NOMO-1 treated with DMSO at 0.1 percent for 48 hours (cell line): ENCODE measurements around the gene CCDC97.
"Not testable (repeated sequence)": the region's sequence is repeated elsewhere in the genome, so short reads cannot be mapped to it uniquely, and the experiment has no call there.

Experiments used
- DNase-seq: peaks from one replicate; lab custom pipeline; 2025; ENCODE audit not compliant: unreplicated experiment; lab: John Stamatoyannopoulos, UW

Gene CCDC97

DNA sequence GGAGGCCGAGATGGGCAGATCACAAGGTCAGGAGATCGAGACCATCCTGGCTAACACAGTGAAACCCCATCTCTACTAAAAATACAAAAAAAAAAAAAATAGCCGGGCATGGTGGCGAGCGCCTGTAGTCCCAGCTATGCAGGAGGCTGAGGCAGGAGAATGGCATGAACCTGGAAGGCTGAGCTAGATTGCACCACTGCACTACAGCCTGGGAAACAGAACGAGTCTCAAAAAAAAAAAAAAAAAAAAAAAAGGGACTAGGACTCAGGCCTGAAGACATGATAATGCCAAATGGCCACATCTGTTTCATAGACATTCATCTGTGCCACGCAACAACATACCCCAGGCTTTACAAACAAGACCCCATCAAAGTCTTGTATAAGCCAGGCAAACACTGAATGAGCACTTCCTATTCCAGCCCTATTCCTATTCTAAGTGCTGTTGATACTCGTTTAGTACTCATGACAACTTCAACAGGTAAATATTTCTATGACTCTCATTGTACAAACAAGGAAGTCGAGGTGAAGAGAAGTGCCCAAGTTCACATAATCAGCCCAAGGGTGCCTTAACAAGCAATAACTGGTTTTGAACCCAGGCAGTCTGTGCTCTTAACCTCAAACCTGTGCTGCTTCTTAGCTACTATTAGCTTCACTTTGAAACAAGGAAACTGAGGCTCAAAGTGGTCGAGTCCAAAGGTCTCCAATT lies 52.3 kb downstream of the CCDC97 start:
- DNase-seq, result no peak

DNA sequence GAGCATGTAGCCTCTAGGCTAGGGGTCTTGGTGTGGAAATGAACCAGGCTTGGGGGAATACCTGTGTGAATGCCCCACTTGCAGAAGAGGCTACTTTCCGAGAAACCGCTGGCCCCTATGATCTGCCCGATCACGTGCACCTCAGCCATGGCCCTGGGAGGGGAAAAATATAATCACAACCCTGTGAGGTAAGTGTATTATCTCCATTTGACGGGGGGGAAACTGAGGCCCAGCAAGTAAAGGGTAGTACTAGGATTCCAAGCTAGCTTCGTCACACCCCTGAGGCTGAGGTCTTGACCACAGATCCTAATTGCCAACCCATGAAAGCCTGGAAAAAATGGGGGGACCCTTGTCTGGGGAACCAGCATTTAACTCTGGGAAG lies 53.4 kb downstream of the CCDC97 start:
- DNase-seq, result no peak

DNA sequence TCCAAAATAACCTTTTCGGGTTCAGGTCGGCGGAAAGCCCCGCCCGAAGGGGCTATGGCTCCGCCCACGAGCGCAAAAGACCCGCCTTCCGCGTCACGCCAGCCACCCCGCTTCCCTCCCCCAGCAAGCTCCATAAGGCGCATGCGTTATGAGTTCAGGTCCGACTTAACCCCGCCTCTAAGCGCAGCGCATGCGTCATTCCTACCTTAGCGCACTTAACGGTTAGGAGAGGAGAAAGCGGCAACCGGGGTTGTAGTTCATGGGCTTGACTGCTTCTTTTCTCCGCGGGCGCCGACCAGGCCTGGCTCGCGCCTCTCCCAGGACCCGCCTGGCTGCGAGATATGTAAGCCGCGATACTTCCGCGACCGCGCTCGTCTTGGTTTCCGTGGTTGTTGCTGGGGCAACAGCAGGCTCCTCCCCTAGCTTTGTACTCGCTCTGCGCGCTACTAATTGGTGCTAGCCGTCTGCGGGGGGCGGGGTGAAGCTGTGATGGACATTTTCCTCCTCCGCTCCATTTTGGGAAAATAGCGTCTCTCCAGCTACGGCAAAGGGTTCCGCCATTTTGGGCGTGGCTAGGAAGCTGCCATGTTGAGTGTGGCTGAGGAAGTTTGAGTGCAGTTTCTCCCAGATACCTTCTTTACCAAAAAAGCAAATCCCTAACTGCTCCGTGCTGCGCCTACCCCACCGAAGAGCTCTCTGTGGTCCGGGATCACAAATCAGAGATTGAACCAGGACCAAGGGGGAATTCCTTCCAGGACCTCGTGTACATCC lies 54.0 kb downstream of the CCDC97 start, which contains the start of gene B9D2:
Gene B9D2, minus strand, starts transcription at position 397 of the 771 bp plus-strand sequence. CDS start 630 bp downstream, outside the sequence.
- DNase-seq, result peak; percentile 98

DNA sequence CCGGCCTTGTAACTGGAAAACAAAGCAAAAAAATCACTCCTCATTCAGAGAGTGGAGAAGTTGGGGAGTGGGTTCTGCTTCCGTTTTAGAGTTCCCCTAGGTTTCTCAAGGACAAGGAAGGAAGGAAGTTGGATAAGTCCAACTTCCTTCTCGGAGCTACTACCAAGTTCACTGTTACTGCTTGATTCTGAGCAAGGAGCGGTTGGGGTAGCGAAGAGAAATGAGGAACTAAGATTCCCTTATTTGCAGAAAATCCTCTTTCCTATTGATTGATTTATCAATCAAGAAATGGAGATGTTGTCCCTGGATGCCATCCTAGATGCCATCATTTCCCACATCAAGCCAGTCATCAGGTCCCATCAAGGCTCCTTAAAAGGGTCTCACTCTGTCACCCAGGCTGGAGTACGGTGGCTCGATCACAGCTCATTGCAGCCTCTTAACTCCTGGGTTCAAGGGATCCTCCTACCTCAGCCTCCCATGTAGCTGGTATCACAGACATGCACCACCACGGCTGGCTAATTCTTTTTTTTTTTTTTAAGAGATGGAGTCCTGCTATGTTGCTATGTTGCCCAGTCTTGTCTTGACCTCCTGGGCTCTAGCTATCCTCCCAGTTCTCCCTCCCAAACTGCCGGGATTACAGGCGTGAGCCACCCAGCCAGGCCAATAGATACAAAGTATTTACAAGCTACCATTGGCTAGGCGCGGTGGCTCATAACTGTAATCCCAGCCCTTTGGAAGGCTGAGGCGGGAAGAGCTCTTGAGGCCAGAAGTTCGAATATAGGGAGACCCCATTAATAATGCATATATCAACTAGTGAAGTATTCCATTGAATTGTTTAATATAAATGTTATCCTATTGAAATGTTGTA lies 54.8 kb downstream of the CCDC97 start:
- DNase-seq, result peak; percentile 71

DNA sequence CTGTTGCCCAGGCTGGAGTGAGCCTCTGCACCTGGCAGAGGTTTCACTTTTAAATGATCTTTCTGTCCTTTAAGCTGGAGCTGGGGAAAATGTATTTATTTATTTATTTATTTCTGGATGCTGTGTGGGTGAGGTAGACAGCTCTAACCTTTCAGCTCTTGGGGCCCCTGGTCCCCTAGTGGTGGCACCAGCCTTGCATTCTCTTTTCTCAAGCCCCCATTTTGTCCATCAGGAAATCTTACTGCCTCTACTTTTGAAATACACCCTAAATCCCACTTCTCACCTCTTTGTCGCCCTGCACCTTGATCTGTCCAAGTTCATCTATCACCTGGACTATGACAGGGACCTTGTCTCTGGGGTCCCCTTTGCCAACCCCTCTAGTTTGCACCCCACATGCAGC lies 56.1 kb downstream of the CCDC97 start:
- no peak for DNase-seq

DNA sequence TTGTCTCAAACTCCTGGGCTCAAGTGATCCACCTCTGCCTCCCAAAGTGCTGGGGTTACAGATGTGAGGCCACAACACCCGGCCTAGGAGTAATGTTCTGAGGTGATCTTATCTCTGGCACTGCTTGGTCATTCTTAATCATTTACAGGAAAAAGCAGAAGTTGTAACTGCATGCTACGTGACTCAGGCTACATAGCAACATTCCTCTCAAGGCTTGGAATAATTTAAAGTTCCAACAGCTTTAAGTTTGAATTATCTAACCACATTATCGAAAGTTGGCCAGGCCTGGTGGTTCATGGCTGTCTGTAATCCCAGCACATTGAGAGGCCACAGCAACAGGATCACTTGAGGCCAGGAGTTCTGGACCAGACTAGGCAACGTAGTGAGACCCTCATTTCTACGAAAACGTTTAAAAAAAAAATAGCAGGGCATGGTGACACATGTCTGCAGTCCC lies 57.9 kb downstream of the CCDC97 start:
- DNase-seq, result peak; percentile 74

DNA sequence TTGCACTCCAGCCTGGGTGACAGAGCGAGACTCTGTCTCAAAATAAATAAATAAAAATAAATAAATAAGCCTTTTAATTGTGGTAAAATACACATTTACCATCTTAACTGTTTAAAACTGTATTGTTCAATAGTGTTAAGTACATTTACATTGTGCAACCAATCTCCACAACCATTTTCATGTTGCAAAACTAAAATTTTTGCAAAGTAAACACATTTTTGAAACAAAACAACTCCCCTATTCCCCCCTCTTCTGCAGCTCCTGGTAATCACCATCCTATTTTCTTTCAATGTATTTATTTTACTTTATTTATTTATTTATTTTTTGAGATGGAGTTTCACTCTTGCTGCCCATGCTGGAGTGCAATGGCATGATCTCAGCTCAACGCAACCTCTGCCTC lies 59.8 kb downstream of the CCDC97 start:
- no peak for DNase-seq

DNA sequence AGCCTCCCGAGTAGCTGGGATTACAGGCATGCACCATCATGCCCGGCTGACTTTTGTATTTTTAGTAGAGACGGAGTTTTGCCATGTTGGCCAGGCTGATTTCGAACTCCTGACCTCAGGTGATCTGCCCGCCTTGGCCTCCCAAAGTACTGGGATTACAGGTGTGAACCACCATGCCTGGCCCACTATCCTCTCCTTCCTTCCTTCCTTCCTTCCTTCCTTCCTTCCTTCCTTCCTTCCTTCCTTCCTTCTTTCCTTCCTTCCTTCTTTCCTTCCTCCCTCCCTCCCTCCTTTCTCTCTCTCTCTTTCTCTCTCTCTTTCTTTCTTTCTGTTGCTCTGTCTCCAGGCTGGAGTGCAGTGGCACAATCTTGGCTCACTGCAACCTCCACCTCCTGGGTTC lies 61.1 kb downstream of the CCDC97 start:
- DNase-seq, result not testable (repeated sequence)

DNA sequence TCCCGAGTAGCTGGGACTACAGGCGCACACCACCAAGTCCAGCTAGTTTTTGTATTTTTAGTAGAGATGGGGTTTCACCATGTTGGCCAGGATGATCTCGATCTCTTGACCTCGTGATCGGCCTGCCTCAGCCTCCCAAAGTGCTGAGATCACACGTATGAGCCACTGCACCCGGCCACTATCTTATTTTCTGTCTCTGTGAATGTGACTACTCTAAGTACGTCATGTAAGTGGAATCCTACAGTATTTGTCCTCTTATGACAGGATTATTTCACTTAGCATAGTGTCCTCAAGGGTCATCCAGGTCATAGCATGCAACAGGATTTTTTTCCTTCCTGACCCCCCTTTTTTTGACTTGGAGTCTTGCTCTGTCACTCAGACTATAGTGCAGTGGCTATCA lies 61.6 kb downstream of the CCDC97 start:
- no peak for DNase-seq

DNA sequence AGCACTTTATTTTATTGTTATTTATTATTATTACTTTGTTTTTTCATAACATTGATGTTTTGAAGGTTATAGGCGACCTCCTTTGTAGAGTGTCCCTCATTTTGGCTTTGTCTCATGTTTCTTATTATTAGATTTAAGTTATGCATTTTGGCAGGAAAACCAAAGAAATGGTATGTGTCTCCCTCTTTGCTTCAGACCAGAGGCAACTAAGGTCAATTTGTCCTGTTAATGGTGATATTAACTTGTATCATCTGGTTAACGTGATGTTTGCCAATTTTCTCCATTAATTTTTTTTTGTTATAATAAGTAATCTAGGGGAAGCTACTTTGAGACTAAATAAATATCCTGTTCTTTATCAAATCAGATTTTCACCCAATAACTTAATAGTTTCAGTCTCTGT lies 62.5 kb downstream of the CCDC97 start:
- no peak for DNase-seq

DNA sequence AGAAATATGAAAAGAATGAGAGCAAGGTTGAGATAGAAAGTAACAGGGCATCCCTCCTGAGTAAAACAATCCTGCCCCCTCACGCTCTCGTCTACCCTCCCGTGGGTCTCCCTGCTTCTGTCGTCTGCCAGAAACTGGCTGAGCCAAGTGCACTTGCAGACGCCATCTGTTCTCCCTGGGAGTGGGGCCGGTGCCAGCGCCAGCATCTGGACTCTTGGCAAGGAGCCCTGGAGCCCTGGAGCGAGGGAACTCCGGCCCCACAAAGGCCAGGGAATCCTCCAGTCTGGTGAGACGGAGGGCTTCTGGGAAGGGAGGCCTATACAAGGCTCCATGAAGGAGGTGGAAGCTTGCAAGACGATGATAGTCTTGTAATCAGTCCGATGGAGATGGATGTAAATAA lies 64.0 kb downstream of the CCDC97 start:
- no peak for DNase-seq
